Fibroblast of lung (primary cell): ENCODE results near the gene RRBP1.

Source experiments
- EZH2 ChIP-seq: IDR thresholded peaks from 2 replicates; pipeline ENCODE4 v1.5.1; 2012; ENCODE audit warnings: low read length, control low read depth, mild to moderate bottlenecking; ENCODE audit errors: missing control alignments
- TF ChIP-seq, protein P1 (sequence below), 2 donors: IDR thresholded peaks in 1 of 2; conservative IDR thresholded peaks in 1 of 2; 1 replicate in 1 of 2; 2 replicates in 1 of 2; pipeline ENCODE4 v1.5.1; 2011 to 2012; ENCODE audit warnings: low read length in 2 of 2, control low read depth in 1 of 2, inconsistent platforms in 1 of 2, low read depth in 1 of 2, mild to moderate bottlenecking in 1 of 2

- TF ChIP-seq, protein P1, sequence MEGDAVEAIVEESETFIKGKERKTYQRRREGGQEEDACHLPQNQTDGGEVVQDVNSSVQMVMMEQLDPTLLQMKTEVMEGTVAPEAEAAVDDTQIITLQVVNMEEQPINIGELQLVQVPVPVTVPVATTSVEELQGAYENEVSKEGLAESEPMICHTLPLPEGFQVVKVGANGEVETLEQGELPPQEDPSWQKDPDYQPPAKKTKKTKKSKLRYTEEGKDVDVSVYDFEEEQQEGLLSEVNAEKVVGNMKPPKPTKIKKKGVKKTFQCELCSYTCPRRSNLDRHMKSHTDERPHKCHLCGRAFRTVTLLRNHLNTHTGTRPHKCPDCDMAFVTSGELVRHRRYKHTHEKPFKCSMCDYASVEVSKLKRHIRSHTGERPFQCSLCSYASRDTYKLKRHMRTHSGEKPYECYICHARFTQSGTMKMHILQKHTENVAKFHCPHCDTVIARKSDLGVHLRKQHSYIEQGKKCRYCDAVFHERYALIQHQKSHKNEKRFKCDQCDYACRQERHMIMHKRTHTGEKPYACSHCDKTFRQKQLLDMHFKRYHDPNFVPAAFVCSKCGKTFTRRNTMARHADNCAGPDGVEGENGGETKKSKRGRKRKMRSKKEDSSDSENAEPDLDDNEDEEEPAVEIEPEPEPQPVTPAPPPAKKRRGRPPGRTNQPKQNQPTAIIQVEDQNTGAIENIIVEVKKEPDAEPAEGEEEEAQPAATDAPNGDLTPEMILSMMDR (conservative IDR thresholded peaks at IDR 0.05 in 1 of 2, IDR thresholded peaks at IDR 0.05 in 1 of 2; ENCODE audit: low read depth in 1 of 2, low read length in 2 of 2): no peak
- no peak for TF ChIP-seq EZH2
Observed at GRCh38 chr20:17621229-17621968, 60.6 kb downstream of the RRBP1 start.
